Liver (tissue), 9 donors: ENCODE results near the gene RAB5B. TPM values are rescaled to one million over a fixed set of nuclear protein-coding genes. Genes with fewer than 3 reads are reported as not detected.

ENCODE experiments used
- DNase-seq: peaks from one replicate; pipeline ENCODE4 v3.0.0-alpha.2; 2017; ENCODE audit warnings: low spot score
- H3K27ac ChIP-seq, 2 donors: one replicate each; pipeline ENCODE4 v1.7.0; 2013; ENCODE audit warnings: inconsistent platforms in 2 of 2, low read length in 2 of 2, control low read depth in 1 of 2, low read depth in 1 of 2, mild to moderate bottlenecking in 1 of 2
- H3K27me3 ChIP-seq, 4 donors: one replicate each; pipeline versions ENCODE4 v1.6.1 to v1.7.0; 2013; ENCODE audit warnings: low read length in 3 of 4, inconsistent platforms in 1 of 4, mild to moderate bottlenecking in 1 of 4, moderate library complexity in 1 of 4; ENCODE audit not compliant: control insufficient read depth in 4 of 4, insufficient read depth in 4 of 4
- H3K36me3 ChIP-seq, 4 donors: one replicate each; pipeline versions ENCODE4 v1.6.1 to v1.7.0; 2013; ENCODE audit warnings: low read length in 3 of 4, mild to moderate bottlenecking in 3 of 4, low read depth in 1 of 4, moderate library complexity in 1 of 4; ENCODE audit not compliant: control insufficient read depth in 4 of 4, insufficient read depth in 3 of 4
- H3K4me1 ChIP-seq, 4 donors: one replicate each; pipeline versions ENCODE4 v1.6.1 to v1.7.0; 2013; ENCODE audit warnings: low read length in 3 of 4, mild to moderate bottlenecking in 3 of 4, moderate library complexity in 1 of 4; ENCODE audit not compliant: control insufficient read depth in 4 of 4, insufficient read depth in 4 of 4
- H3K4me3 ChIP-seq, 3 donors: one replicate each; pipeline versions ENCODE4 v1.6.1 to v1.7.0; 2013; ENCODE audit warnings: low read length in 3 of 3, control low read depth in 1 of 3, low read depth in 1 of 3, mild to moderate bottlenecking in 1 of 3
- H3K9ac ChIP-seq, 2 donors: one replicate each; pipeline ENCODE4 v1.7.0; 2013; ENCODE audit warnings: low read length in 2 of 2, mild to moderate bottlenecking in 2 of 2, moderate library complexity in 2 of 2, control low read depth in 1 of 2, low read depth in 1 of 2
- H3K9me3 ChIP-seq, 4 donors: one replicate each; pipeline versions ENCODE4 v1.6.1 to v1.7.0; 2013; ENCODE audit warnings: low read length in 3 of 4; ENCODE audit not compliant: control insufficient read depth in 4 of 4
- EGR1 ChIP-seq, 2 donors: IDR thresholded peaks; 2 replicates each; pipeline ENCODE4 v1.6.1; 2016 to 2018; ENCODE audit warnings: antibody characterized with exemption in 2 of 2, low read depth in 2 of 2
- FOXA1 ChIP-seq: IDR thresholded peaks from 2 replicates; pipeline ENCODE4 v1.6.1; 2016; ENCODE audit warnings: antibody characterized with exemption
- FOXA2 ChIP-seq: IDR thresholded peaks from 2 replicates; pipeline ENCODE4 v1.6.1; 2016; ENCODE audit warnings: antibody characterized with exemption
- GABPA ChIP-seq, 2 donors: IDR thresholded peaks in 1 of 2; conservative IDR thresholded peaks in 1 of 2; 2 replicates each; pipeline ENCODE4 v1.6.1; 2016; ENCODE audit warnings: antibody characterized with exemption in 2 of 2, mild to moderate bottlenecking in 1 of 2, moderate library complexity in 1 of 2
- HNF4A ChIP-seq, 2 donors: conservative IDR thresholded peaks; 2 replicates each; pipeline ENCODE4 v1.6.1; 2016; ENCODE audit warnings: antibody characterized with exemption in 2 of 2, mild to moderate bottlenecking in 2 of 2
- HNF4G ChIP-seq: IDR thresholded peaks from 2 replicates; pipeline ENCODE4 v1.6.1; 2016; ENCODE audit warnings: antibody characterized with exemption
- JUND ChIP-seq, 2 donors: IDR thresholded peaks; 2 replicates each; pipeline ENCODE4 v1.6.1; 2016; ENCODE audit warnings: antibody characterized with exemption in 2 of 2
- RAD21 ChIP-seq, 2 donors: IDR thresholded peaks; 2 replicates each; pipeline ENCODE4 v1.6.1; 2016; ENCODE audit warnings: antibody characterized with exemption in 2 of 2, mild to moderate bottlenecking in 2 of 2
- RXRA ChIP-seq, 2 donors: IDR thresholded peaks; 2 replicates each; pipeline ENCODE4 v1.6.1; 2017 to 2018; ENCODE audit warnings: antibody characterized with exemption in 2 of 2, mild to moderate bottlenecking in 1 of 2
- SP1 ChIP-seq: IDR thresholded peaks from 2 replicates; pipeline ENCODE4 v1.6.1; 2018; ENCODE audit warnings: antibody characterized with exemption, mild to moderate bottlenecking
- TAF1 ChIP-seq: conservative IDR thresholded peaks from 2 replicates; pipeline ENCODE4 v1.6.1; 2016; ENCODE audit warnings: antibody characterized with exemption, mild to moderate bottlenecking
- YY1 ChIP-seq: IDR thresholded peaks from 2 replicates; pipeline ENCODE4 v1.6.1; 2016; ENCODE audit warnings: antibody characterized with exemption, mild to moderate bottlenecking
- WGBS: extraction: QIAGEN DNeasy Blood & Tissue Kit; methylation state at CpG from one replicate; pipeline ENCODE4 v1.1.7; 2013; 5-methylcytosine and 5-hydroxymethylcytosine counted together
- polyA plus RNA-seq, 2 donors: library from polyadenylated mRNA; stranded (reverse) in 1 of 2; unstranded in 1 of 2; fragments of 200-250 nt in 1 of 2; fragments of >200 nt in 1 of 2; fragmentation: Nextera tagmentation in 1 of 2; extraction: Ambion mirVana in 1 of 2; gene quantifications; one replicate each; pipeline versions ENCODE4 v1.2.1 to v1.2.3, GENCODE V29; 2013 to 2015
- total RNA-seq, 2 donors: library from RNA; depleted of rRNA; stranded (reverse); fragments of >200 nt; gene quantifications; one replicate each; pipeline ENCODE4 v1.2.3, GENCODE V29; 2014
- TF ChIP-seq, protein P1 (sequence below): fragments of 150-350 bp; IDR thresholded peaks from 2 replicates; pipeline ENCODE4 v1.5.1; 2017; ENCODE audit warnings: improper control_type of control experiment, low read depth, low read length; ENCODE audit not compliant: missing input control
- TF ChIP-seq, protein P2 (sequence below): IDR thresholded peaks from 2 replicates; pipeline ENCODE4 v1.6.1; 2016; ENCODE audit warnings: antibody characterized with exemption
- TF ChIP-seq, protein P3 (sequence below): IDR thresholded peaks from 2 replicates; pipeline ENCODE4 v1.6.1; 2016; ENCODE audit warnings: antibody characterized with exemption
- TF ChIP-seq, protein P4 (sequence below): IDR thresholded peaks from 2 replicates; pipeline ENCODE4 v1.6.1; 2016; ENCODE audit warnings: antibody characterized with exemption
- TF ChIP-seq, protein P5 (sequence below): IDR thresholded peaks from 2 replicates; pipeline ENCODE4 v1.6.1; 2016; ENCODE audit warnings: antibody characterized with exemption, mild to moderate bottlenecking
- donor health status: healthy.
- donor health status: healthy.
- donor health status: healthy.
- donor health status: healthy.
- donor health status: healthy.

The RAB5B gene
- total and polyA plus RNA-seq, 4 donors: 20.7 to 44.0 (median 38.4) TPM

DNA sequence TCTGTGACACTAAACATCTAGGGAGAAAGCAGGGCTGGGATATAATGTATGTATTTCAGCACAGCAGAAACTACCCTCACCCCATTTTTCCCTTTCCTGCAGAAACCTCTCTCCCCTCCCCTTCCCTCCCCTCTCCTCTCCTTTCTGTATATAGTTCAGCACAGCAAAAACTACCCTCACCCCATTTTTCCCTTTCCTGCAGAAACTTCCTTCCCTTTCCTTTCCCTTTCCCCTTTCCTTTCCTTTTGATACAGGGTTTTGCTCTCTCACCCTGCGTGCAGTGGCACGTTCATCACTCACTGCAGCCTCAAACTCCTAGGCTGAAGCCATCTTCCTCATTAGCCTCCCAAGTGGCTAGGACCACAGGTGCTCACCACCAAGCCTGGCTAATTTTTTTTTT lies 10.1 kb upstream of the RAB5B start:
- Histone ChIP-seq H3K27me3 (no peaks in the 10 kb centered on the region), H3K9ac (no peak overlapping the region), H3K36me3 (no peaks in the 10 kb centered on the region), H3K27ac (no peak overlapping the region), H3K9me3 (no peaks in the 10 kb centered on the region), H3K4me3 (no peak overlapping the region), H3K4me1 (peaks cover 7 to 17% (median 11%) of the 10 kb centered on the region in 4 donors)
- 88% methylated on average over 2 of the region's 2 CpGs for WGBS
- DNase-seq: no peak
- no peak for TF ChIP-seq EGR1 (IDR thresholded peaks at IDR 0.05; ENCODE audit: low read depth in 2 of 2)
- TF ChIP-seq, protein P1, sequence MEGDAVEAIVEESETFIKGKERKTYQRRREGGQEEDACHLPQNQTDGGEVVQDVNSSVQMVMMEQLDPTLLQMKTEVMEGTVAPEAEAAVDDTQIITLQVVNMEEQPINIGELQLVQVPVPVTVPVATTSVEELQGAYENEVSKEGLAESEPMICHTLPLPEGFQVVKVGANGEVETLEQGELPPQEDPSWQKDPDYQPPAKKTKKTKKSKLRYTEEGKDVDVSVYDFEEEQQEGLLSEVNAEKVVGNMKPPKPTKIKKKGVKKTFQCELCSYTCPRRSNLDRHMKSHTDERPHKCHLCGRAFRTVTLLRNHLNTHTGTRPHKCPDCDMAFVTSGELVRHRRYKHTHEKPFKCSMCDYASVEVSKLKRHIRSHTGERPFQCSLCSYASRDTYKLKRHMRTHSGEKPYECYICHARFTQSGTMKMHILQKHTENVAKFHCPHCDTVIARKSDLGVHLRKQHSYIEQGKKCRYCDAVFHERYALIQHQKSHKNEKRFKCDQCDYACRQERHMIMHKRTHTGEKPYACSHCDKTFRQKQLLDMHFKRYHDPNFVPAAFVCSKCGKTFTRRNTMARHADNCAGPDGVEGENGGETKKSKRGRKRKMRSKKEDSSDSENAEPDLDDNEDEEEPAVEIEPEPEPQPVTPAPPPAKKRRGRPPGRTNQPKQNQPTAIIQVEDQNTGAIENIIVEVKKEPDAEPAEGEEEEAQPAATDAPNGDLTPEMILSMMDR: no peak
- no peak for TF ChIP-seq HNF4G
- TF ChIP-seq, protein P2, sequence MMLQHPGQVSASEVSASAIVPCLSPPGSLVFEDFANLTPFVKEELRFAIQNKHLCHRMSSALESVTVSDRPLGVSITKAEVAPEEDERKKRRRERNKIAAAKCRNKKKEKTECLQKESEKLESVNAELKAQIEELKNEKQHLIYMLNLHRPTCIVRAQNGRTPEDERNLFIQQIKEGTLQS: no peak
- no peak for TF ChIP-seq RAD21 (IDR thresholded peaks at IDR 0.05)

DNA sequence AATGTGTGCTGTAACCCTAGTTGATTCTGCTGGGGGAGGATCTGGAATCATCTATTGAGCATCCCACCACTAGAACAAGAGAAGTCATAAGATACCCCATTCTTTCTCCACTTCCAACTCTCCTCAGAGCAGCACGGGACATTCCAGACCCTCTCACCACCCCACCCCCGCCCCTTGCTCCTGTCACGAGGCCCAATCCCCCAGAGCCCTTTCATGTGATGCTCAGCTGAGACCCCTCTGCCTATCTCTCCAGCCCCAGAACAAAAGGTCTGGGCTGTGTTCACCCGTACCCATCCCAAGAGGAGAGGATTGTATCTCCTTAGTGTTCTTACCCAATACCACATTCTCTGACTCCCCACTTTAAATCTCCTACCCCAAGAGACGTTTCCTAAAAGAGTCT lies 8.6 kb upstream of the RAB5B start:
- Histone ChIP-seq H3K9me3 (no peaks in the 10 kb centered on the region), H3K4me3 (no peak overlapping the region), H3K27me3 (no peaks in the 10 kb centered on the region), H3K27ac (no peak overlapping the region), H3K36me3 (peaks cover 0 to 4% (median 0%) of the 10 kb centered on the region in 4 donors), H3K9ac (no peak overlapping the region), H3K4me1 (peaks cover 7 to 17% (median 11%) of the 10 kb centered on the region in 4 donors)
- TF ChIP-seq SP1 (no peak), HNF4G (no peak)
- DNase-seq: no peak
- WGBS: 89% methylated on average over 5 of the region's 5 CpGs

DNA sequence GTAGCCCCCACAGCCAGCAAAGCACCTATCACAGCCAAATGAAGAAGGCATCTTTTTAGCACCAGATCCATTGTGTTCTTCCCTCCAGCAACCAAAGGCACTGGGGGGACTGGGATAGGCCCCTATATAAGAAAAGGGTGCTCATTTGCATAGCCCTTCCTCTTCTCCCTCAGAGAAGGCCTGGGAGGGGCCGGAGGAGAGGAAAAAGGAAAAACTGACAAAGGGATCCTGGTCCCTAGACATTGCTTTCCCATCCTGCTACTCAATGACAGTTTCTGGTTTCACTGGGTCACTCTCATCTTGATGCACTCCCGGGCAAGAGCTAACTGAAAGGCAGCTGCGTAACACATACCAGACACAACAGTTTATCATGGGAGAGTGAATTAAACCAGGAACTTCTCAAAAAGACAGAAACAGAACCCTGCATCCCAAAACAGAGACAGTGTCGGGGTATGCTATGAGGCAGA lies 7.9 kb upstream of the RAB5B start, which contains the start of gene PMEL:
Gene PMEL (minus strand): TSS at position 102 of the 467 bp plus-strand sequence. CDS start 31 bp downstream, at position 71.
- Histone ChIP-seq H3K9me3 (no peaks in the 10 kb centered on the region), H3K4me1 (peaks cover 7 to 17% (median 11%) of the 10 kb centered on the region in 4 donors), H3K9ac (peak within 1 kb of the TSS; percentile 65 to 80), H3K27ac (peak within 1 kb of the TSS; percentile 65 to 86), H3K4me3 (peak within 1 kb of the TSS; percentile 62 to 88 (median 64)), H3K36me3 (peaks cover 0 to 4% (median 0%) of the 10 kb centered on the region in 4 donors), H3K27me3 (no peaks in the 10 kb centered on the region)
- DNase-seq: no peak
- 13% methylated on average over 4 of the region's 4 CpGs for WGBS
- TF ChIP-seq TAF1 (no peak), GABPA (IDR thresholded peaks at IDR 0.05 in 1 of 2, conservative IDR thresholded peaks at IDR 0.05 in 1 of 2) (no peak), HNF4A (conservative IDR thresholded peaks at IDR 0.05) (no peak), SP1 (no peak), FOXA2 (no peak), EGR1 (IDR thresholded peaks at IDR 0.05; ENCODE audit: low read depth in 2 of 2) (no peak), FOXA1 (no peak), JUND (IDR thresholded peaks at IDR 0.05) (no peak), HNF4G (no peak), YY1 (no peak), RXRA (IDR thresholded peaks at IDR 0.05) (no peak), RAD21 (IDR thresholded peaks at IDR 0.05) (no peak)
- TF ChIP-seq, protein P3, sequence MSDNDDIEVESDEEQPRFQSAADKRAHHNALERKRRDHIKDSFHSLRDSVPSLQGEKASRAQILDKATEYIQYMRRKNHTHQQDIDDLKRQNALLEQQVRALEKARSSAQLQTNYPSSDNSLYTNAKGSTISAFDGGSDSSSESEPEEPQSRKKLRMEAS: no peak
- TF ChIP-seq, protein P4, sequence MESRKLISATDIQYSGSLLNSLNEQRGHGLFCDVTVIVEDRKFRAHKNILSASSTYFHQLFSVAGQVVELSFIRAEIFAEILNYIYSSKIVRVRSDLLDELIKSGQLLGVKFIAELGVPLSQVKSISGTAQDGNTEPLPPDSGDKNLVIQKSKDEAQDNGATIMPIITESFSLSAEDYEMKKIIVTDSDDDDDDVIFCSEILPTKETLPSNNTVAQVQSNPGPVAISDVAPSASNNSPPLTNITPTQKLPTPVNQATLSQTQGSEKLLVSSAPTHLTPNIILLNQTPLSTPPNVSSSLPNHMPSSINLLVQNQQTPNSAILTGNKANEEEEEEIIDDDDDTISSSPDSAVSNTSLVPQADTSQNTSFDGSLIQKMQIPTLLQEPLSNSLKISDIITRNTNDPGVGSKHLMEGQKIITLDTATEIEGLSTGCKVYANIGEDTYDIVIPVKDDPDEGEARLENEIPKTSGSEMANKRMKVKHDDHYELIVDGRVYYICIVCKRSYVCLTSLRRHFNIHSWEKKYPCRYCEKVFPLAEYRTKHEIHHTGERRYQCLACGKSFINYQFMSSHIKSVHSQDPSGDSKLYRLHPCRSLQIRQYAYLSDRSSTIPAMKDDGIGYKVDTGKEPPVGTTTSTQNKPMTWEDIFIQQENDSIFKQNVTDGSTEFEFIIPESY: no peak
- TF ChIP-seq, protein P2: no peak
- TF ChIP-seq, protein P5, sequence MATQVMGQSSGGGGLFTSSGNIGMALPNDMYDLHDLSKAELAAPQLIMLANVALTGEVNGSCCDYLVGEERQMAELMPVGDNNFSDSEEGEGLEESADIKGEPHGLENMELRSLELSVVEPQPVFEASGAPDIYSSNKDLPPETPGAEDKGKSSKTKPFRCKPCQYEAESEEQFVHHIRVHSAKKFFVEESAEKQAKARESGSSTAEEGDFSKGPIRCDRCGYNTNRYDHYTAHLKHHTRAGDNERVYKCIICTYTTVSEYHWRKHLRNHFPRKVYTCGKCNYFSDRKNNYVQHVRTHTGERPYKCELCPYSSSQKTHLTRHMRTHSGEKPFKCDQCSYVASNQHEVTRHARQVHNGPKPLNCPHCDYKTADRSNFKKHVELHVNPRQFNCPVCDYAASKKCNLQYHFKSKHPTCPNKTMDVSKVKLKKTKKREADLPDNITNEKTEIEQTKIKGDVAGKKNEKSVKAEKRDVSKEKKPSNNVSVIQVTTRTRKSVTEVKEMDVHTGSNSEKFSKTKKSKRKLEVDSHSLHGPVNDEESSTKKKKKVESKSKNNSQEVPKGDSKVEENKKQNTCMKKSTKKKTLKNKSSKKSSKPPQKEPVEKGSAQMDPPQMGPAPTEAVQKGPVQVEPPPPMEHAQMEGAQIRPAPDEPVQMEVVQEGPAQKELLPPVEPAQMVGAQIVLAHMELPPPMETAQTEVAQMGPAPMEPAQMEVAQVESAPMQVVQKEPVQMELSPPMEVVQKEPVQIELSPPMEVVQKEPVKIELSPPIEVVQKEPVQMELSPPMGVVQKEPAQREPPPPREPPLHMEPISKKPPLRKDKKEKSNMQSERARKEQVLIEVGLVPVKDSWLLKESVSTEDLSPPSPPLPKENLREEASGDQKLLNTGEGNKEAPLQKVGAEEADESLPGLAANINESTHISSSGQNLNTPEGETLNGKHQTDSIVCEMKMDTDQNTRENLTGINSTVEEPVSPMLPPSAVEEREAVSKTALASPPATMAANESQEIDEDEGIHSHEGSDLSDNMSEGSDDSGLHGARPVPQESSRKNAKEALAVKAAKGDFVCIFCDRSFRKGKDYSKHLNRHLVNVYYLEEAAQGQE: no peak
- TF ChIP-seq, protein P1: no peak
